ENCODE measurements around the gene PARVB.

The PARVB gene

DNA sequence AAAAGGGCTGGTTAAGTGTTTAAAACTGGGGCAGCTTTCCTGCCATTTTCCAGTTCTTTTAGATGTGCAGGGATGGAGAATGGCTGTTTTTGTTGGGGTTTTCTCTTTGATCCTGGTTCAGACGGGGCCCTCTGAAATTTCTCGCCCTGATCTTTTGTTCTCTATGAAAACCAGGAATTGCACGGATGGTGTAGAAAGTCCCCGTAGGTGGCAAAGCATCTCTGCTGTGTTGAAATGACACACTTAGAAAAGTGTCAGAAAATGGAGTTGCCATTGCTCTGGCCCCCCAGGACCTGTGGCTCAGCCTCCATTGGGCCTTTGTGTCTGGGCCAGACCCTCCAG, 63.0 kb downstream of the PARVB start:
- DNase-seq (ENCODE audit: low read depth in 2 of 2): no peak

DNA sequence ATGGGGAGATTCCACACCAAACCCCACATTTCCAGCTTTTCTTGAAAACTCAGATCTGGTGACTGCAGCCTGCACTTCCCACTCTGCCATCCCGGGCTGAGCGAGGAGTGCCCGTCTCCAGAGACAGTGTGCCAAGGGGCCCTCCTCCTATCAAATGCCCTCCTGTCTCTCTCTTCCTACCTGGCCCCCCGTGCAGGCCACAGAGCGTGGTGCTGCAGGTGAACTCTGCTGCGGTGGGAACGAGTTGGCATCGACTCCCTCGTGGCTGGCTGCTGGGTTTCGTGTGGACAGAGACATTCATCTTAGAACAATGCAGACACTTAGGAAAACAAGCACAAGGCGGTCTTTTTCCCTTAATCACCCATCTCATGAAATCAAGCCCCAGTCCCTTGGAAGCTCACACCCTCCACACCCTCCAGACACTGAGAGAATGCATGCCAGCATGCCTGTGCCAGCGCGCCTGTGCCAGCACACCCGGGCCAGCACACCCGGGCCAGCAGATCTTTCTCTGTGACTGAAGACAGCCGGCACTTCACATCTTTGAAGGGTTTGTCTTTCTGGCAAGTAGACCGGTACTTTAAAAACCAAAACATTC, 65.0 kb downstream of the PARVB start:
- no peak for DNase-seq (ENCODE audit: low read depth in 2 of 2)

DNA sequence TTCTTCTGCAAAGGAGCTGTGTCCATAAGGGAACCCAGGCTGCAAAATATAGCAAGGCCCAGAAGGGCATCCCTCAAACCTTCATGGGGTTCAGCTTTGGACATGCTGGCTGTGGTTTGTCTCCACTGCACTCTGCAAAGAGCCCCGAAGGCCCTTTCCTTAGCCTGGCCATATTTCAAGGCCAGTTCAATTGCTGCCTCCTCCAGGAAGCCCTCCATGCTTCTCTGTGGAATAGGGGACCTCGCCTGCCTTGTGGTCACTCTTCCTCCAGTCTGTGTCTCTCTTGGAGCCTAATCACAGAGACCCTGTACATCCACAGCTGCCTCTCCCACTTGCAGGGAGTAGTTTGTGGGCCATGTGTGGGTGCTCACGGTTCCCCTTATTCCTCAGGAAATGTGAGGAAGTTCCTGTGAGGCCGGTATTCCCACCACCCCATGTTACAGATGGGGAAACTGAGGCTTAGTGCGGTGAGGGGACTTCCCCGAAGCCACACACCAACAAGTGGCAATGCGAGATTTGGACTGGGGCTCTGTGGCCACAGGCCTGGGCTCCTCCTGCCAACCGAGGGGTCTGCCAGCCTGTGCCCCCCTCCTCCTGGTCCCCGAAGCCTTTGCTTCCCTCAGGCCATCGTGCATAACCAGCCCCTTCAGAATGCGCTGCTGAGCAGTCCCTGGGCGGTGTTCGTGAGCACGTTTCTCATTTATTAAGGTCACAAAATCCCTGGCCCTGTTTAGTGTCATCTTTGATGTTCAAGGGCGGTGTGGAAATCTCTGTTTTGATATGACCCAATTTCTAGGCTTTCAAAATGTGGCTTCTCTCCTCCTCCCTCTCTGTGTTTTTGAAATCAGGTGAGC, 65.8 kb downstream of the PARVB start:
- DNase-seq (ENCODE audit: low read depth in 2 of 2): no peak

DNA sequence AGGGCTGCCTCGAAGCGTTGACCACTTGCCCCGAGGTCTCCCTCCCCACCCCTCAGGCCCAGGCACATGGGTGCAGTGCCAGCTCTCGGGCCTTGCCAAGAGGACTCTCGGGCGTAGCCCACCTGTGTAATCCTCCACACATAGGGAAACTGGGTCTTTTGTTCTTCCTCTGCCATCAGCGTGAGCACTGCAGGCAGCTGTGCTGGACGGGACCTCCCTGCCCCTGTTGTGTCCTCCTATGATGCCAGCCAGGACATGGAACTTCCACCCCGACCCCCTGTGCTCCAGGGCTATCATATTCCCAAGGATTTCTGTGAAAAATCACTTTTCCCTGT, 66.4 kb downstream of the PARVB start:
- DNase-seq (ENCODE audit: low read depth in 2 of 2): no peak

DNA sequence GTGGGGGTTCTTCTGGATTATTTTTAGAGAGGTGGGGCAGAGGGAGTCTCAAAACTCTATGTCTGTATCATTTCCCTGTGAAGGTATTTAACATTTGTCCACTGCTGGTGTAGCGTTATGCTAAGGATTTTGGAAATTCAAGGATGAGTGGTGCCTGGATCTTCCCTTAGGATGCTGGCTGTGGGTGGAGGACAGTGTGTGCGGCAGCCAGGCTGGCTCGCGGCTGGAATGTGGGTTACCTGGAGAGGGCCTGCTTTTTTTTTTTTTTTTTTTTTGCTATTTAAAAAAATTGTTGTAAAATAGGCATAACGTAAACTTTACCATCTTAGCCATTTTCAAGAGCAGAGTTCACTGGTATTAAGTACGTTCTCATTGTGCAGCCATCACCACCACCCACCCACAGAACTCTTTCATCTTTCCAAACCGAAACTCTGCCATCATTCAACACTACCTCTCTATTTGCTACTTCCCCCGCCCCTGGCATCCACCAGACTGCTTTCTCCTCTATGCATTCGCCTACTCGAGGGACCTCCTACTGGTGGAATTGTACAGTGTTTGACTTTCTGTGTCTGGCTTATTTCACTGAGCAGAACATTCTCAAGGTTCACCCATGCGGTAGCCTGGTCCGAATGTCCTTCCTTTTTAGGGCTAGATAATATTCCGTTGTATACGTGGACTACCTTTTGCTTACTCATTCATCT, 67.1 kb downstream of the PARVB start:
- peak in 1 of 2 donors; percentile 20 for DNase-seq (ENCODE audit: low read depth in 2 of 2)

DNA sequence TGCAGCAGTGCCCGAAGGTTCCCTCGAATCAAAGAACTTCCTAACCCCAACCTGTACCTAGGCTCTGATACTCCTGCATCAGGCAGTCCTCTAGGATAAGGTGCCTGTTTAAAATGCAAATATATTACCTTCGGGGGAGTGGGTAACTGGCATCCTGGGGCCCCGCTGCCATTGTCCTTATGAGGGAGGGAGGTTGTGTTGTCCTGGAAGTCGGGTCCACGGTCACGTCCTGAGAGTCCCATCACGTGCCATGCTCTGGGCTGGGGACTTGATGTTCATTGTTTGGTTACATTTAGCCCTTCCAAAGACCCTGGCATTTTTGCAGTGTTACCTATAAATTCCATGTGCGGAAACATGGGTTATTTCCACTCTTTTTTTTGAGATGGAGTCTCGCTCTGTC, 67.6 kb downstream of the PARVB start:
- DNase-seq (ENCODE audit: low read depth in 2 of 2): no peak

DNA sequence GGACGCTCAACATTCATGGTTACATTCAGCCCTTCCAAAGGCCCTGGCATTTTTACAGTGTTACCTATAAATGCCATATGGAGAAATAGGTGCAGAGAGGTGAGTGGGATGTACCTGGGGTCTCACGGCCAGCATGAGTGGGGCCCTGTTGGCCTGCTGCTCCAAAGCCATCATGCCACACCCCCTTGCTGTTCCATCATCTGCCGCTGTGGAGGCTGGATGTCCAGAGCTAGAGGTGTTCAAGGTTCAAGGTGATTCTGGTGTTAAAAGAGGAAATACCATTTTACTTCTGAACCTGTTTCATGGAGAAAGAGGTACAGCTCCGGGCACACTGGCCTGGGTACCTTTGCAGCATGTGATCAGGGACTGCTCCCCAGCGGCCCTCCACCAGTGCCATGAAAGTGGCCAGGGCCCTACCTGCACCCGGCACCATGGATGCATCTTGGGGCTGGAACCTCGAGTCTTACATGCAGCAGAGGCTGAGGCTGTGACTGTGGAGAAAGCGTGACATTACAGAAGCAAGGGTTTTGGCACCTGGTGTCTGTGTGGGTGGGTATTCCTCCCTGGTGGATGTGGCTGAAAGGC, 68.6 kb downstream of the PARVB start:
- no peak for DNase-seq (ENCODE audit: low read depth in 2 of 2)

DNA sequence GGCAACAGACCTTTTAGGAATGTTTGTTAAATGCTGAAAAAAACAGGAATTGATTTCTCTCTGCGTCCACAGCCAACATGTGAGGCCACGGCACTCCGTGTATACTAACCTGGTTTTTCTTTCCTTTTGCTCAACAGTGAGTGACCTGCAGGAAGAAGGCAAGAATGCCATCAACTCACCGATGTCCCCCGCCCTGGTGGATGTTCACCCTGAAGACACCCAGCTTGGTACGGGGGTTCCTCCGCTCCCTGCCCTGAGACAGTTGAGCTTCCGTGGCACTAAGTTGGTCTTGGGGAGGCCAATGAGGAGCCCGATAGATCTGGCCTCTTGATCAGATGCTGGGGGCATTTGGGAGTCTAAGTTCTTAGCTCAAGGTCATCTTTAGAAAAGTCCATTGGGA, 69.7 kb downstream of the PARVB start:
- no peak for DNase-seq (ENCODE audit: low read depth in 2 of 2)

DNA sequence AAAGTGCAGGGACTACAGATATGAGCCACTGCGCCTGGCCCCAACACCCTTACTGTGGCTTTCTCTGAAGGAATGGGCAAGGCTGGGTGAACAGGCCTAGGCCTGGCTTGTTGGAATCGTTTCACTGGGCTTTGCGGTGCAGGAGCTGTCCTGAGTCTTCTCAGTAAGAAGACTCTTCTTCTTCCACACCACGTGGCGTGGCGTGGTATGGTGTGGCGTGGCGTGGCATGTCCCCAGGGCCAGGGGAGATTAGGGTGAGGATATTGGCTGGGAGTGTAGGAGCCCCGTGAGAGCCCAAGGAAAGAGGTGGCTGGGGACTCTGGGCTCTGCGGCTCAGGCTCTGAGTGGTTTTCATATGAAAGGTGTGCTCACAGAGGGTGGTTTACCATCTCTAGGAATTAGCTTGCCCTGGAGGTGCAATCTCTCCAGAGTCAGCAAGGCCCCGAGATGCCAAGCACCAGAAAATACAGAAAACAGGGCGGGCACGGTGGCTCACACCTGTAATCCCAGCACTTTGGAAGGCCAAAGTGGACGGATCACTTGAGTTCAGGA, 70.7 kb downstream of the PARVB start:
- DNase-seq (ENCODE audit: low read depth in 2 of 2): no peak

DNA sequence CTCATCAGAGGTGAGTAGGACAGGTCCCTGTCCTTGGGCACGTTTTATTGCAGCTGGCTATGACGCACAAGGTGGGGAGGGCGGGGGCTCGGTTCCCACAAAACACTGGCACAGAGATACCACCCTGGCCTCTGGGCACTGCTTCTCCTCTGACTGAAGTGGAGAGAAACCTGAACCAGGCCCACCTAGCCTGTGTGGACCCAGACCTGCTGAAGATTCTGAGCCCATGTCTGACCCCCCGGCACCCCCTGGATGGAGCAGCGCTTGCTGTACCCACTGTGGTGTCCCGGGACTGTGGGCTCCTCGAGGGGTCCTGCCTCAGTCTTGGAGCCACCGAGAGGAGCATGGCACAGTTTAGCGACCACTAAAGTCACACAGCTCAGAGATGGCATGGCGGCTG, 72.6 kb downstream of the PARVB start:
- DNase-seq (ENCODE audit: low read depth in 2 of 2): no peak

DNA sequence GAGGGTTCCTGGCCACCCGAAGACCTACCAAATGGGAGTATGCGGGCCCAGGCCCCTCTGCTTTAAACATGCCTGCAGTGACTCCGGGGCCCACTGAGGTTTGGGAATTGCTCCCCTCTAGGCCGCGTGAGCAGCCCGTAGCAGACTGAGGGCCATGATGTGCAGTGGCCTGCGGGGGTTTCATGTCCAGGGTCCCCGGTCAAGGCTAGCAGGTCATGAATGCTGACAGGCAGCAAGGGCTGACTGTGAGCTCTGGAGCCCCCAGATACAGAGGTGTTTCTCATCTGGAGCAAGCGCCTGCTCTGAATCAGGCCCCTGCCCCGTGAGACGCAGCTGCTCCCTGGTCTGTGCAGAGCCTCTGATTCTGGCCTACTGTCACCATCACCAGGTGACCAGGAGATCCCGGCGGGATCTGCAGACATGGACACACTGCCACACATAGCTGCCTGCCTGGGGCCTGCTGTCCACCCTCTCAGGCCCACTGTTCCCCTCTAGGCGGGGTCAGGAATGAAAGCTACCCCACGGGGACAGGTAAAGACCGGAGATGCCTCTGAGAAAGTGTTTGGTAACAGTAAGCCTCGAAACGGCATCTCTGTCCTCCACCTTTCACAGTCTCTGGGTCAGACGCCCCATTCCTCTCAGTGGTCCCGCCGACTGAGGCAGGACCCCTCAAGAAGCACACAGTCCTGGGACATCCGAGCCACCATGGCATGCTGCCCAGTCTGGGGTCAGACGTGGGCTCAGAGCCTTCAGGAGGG, 73.3 kb downstream of the PARVB start:
- DNase-seq (ENCODE audit: low read depth in 2 of 2): no peak

DNA sequence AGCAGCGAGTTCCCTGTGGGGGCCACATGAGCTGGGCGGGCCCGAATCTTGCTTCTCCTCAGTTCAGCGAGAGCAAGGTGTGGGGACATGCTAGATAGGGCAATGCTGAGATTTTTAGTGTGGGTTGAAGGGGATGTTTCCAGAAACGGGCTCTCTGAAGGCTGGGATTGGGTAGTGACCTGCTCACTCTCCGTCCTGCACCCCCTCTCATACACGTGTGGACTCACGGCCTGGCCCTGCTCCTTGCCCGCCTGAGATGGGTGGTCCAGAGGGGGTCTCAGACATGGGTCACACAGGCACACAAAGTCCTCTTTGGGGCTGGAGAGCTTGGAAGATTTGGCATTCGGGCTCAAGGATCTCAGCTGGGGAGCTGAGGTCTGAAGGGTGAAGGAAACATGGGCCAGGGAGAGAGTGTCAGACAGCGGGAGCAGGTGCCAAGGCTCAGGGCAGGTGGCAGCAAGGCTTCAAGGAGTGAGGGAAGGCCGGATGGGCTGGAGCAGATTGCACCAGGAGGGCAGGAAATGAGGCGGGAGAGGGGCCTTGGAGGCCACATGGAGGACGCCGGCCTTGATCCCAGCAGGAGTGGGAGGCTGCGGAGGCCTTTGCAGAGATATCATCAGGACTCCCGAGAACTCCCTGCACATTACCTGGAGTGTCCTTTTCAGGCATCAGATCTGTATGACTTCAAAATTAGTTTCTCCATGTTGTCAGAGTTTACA, 74.1 kb downstream of the PARVB start:
- no peak for DNase-seq (ENCODE audit: low read depth in 2 of 2)

DNA sequence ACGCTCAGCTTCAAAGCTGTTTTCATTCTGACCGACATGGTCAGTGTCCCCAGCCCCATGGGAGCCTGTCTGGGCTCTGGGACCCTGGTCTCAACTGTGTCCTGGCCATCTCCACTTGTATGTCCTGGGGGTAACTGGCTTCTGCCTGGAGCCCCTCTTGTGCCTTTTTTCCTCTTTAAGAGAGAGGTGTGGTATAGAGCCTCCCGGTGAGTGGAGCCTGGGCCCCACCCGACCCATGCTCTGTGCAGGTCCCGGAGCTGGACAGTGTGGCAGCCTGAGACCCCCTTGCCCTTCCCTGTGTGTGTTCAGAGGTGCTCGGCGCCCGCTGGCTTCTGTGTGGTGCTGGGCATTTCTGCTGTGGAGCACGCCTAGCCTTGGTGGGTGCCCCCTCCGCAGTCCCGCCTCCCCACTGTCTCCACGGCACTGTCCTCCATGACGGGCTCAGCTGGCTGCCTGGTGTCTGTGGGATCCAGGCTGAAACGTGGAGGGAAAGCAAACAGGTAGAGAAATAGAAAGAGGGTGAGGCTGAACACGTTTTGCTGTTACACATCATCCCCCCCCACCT, 74.9 kb downstream of the PARVB start:
- DNase-seq (ENCODE audit: low read depth in 2 of 2): no peak

DNA sequence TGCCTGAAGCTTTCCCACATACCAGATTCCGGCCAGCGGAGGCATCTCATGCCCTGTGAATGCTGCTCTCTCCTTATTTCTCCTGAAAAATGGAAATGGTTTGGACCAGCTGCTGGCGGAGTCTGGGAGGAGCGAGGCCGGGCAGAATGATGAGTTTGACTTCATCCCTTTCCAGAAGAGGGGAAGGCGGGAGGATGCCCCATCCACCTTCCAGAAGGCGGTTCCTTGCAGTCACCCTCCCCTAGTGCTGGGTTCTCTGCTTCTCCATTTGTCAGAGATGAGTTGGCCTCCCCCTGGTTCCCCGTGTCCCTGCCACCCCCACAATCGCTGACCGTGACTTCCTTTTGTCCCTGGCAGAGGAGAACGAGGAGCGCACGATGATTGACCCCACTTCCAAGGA, 75.6 kb downstream of the PARVB start:
- DNase-seq (ENCODE audit: low read depth in 2 of 2): no peak

DNA sequence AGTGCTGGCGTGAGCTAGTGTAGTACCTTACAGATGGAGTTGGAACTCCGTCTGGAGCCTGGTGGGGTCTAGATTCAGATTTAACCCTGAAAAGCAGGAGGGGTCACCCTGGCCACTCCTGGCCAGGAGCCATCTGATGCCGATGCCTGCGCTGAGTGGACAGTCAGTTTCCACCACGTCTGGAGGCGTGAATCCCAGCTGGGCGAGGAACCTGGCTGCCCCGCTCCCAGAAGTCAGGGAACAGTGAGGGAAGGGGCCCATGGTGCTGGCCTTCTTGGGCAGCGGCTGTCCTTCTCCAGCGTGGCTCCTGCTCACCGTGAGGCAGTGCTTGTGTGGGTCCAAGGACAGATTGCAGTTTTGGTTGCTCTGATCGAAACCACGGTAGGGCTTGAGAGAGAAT, 76.3 kb downstream of the PARVB start:
- no peak for DNase-seq (ENCODE audit: low read depth in 2 of 2)

DNA sequence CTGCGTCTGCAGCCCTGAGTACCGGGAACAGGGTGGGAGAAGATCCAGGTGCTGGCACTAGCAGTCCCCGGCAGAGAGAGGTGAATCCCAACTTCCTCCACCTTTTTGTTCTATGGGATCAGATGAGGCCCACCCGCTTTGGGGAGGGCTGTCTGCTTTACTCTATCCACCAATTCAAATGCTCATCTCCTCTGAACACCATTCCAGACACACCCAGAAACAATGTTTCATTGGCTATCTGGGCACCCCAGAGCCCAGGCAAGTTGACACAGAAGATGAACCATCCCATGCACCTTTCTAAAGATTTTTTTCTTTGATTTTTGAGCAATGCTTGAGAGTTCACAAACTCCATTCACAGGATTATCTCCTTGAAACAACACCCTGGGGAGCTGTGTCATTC, 78.0 kb downstream of the PARVB start:
- no peak for DNase-seq (ENCODE audit: low read depth in 2 of 2)

DNA sequence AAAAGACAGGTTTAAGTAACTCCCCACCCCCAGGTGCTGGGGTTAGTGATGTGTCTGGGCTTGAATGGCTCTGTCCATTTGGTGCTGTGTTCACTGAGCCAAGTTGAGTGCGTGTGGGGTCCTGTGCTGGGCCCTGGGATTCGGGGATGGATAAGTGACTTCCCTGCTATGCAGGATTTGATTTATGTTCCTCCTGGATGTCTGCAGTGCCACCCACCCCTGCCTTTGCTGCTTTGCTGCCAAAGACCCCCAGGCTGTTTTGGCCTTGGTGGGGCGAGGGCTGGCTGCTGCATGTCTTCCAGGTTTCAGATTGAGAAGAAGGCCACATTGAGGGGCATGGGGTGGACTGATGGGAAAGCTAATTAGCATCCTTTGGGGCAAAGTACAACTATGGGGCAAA, 78.8 kb downstream of the PARVB start:
- no peak for DNase-seq (ENCODE audit: low read depth in 2 of 2)

DNA sequence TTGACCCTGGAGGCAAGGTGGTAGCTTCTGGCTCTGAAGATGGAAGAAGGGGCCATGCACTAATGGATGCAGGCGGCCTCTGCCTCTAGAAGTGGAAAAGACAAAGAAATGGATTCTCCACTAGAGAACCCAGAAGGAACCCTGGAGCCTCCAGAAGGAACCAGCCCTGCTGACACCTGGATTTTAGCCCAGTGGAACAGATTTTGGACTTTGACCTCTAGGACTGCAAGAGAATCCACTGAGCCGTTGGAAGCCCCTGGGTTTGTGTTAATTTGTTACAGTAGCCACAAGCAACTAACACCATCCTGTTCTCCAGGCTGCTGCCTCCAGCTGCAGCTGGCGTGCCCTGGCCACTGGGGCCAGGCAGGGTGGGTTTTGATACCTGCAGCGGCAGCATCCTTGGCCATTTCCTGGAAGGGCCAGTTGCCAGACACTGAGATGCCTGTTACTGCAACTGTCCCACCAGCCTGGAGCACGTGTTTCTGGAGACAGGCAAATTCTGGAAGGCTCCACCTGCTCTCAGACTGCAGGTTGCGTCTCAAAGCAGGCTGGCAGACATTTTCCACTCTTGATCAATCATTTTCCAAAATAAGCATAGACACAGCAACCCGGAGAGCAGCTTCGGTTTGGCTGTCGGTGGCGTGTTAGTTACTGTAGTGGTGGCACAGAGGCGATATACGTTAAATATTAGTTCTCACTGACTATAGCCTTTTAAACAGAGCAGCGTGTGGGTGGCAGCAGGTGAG, 79.8 kb downstream of the PARVB start:
- no peak for DNase-seq (ENCODE audit: low read depth in 2 of 2)

DNA sequence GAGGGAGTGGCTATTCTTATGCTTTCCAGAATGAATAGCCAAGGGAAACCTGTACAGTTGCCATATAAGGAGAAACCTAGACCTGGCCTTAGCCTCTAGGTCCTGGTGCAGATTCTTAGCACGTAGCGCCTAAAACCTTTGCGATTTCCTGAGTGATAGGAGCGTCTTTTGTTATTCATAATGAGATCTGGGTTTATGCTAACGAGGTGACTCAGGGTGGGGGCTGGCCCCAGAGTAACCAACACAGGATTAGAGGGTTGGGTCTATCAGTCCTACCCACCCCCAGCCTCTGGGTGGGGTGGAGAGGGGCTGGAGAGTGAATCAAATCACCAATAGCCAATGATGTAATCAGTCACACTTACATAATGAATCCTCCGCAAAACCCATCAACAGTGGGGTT, 83.2 kb downstream of the PARVB start:
- no peak for DNase-seq (ENCODE audit: low read depth in 2 of 2)

DNA sequence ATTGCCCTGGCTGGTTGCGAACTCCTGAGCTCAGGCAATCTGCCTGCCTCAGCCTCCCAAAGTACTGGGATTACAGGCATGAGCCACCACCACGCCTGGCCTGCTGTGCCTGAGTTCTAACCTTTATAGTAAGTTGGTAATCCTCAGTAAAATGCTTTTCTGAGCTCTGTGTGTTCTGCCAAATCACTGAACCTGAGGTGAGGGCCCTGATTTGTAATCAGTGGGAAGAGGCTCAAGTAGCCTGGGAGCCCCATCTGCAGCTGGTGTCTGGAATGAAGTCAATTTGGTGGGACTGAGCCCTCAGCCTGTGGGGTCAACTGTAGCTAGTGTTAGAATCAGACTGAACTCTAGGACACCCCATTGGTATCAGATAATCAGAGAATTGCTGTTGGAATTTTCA, 84.0 kb downstream of the PARVB start:
- DNase-seq (ENCODE audit: low read depth in 2 of 2): no peak

Data from stimulated activated CD8-positive, alpha-beta memory T cell treated with anti-CD3 and anti-CD28 coated beads, Interleukin-2, amount 100 ng/mL, for 48 hours (primary cell).